Ishikawa (cell line): Measurements from ENCODE around the gene APEX1.

ENCODE experiments used
- CEBPB ChIP-seq: IDR thresholded peaks from 2 replicates; pipeline ENCODE4 v1.6.1; 2012
- CREB1 ChIP-seq: IDR thresholded peaks from 2 replicates; pipeline ENCODE4 v1.6.1; 2012; ENCODE audit warnings: low read depth
- EGR1 ChIP-seq: IDR thresholded peaks from 2 replicates; pipeline ENCODE4 v1.6.1; 2012
- EP300 ChIP-seq: IDR thresholded peaks from 2 replicates; pipeline ENCODE4 v1.6.1; 2012; ENCODE audit warnings: borderline replicate concordance
- FOXM1 ChIP-seq: IDR thresholded peaks from 2 replicates; pipeline ENCODE4 v1.6.1; 2012; ENCODE audit warnings: low read depth, borderline replicate concordance
- MAX ChIP-seq: IDR thresholded peaks from 2 replicates; pipeline ENCODE4 v1.6.1; 2012
- NFIC ChIP-seq: IDR thresholded peaks from 2 replicates; pipeline ENCODE4 v1.6.1; 2012
- RAD21 ChIP-seq: IDR thresholded peaks from 2 replicates; pipeline ENCODE4 v1.6.1; 2012; ENCODE audit warnings: low read depth
- REST ChIP-seq: IDR thresholded peaks from 2 replicates; pipeline ENCODE4 v1.6.1; 2012; ENCODE audit warnings: low read depth, mild to moderate bottlenecking
- TAF1 ChIP-seq: IDR thresholded peaks from 2 replicates; pipeline ENCODE4 v1.6.1; 2012; ENCODE audit warnings: low read depth, mild to moderate bottlenecking
- TCF12 ChIP-seq: IDR thresholded peaks from 2 replicates; pipeline ENCODE4 v1.6.1; 2012; ENCODE audit warnings: low read depth
- TEAD4 ChIP-seq: IDR thresholded peaks from 2 replicates; pipeline ENCODE4 v1.6.1; 2012
- USF1 ChIP-seq: IDR thresholded peaks from 2 replicates; pipeline ENCODE4 v1.6.1; 2012
- YY1 ChIP-seq: IDR thresholded peaks from 2 replicates; pipeline ENCODE4 v1.6.1; 2012; ENCODE audit warnings: low read depth
- ZBTB7A ChIP-seq: IDR thresholded peaks from 2 replicates; pipeline ENCODE4 v1.6.1; 2012; ENCODE audit warnings: low read depth

APEX1 gene

GRCh38 chr14:20419419-20419818 is 35.6 kb upstream of the APEX1 start:
- TF ChIP-seq TAF1 (no peak), EGR1 (no peak), TEAD4 (no peak), ZBTB7A (no peak), USF1 (no peak), EP300 (no peak), RAD21 (no peak), CEBPB (no peak), FOXM1 (no peak), CREB1 (no peak), NFIC (no peak), MAX (no peak), YY1 (no peak), TCF12 (no peak), REST (no peak)

- no peak for TF ChIP-seq MAX
These were observed 33.8 kb upstream of the APEX1 start for GRCh38 chr14:20421267-20421666.

- TF ChIP-seq EP300 (no peak), FOXM1 (no peak), ZBTB7A (no peak), CEBPB (no peak)
These were observed 32.1 kb upstream of the APEX1 start for GRCh38 chr14:20422886-20423285.

GRCh38 chr14:20424851-20425250 is 30.2 kb upstream of the APEX1 start:
- TF ChIP-seq EGR1 (no peak), CEBPB (no peak)

- TF ChIP-seq NFIC (no peak), REST (no peak), EP300 (no peak), USF1 (no peak), TEAD4 (no peak), ZBTB7A (no peak), RAD21 (no peak), YY1 (no peak), MAX (no peak), CEBPB (no peak), FOXM1 (no peak), CREB1 (no peak)
These were observed 27.6 kb upstream of the APEX1 start for GRCh38 chr14:20427231-20428009.

GRCh38 chr14:20428010-20428365 is 27.0 kb upstream of the APEX1 start:
- TF ChIP-seq TCF12 (no peak), EP300 (no peak), CEBPB (no peak), ZBTB7A (no peak), YY1 (no peak), REST (no peak), RAD21 (no peak), MAX (no peak), USF1 (no peak), FOXM1 (no peak), EGR1 (no peak), TAF1 (no peak), TEAD4 (no peak), CREB1 (no peak), NFIC (no peak)
